Measurements from ENCODE around the gene PPP1R1B. TPM values are rescaled to one million over a fixed set of nuclear protein-coding genes. Genes with fewer than 3 reads are reported as not detected.

PPP1R1B gene
- total and polyA plus RNA-seq, 9 of the 15 experiments (the other 6 are each of a cell fraction or from before 2014, with no cell fraction given): 0.07 to 0.18 (median 0.10) TPM; not detected in 4

- POLR2A ChIA-PET: interaction anchor here (0.6 kb wide), 1 partner anchor 682 kb away, joined by 4 read pairs; no protein-coding TSS in a partner anchor
- Histone ChIP-seq H3K27me3 (ENCODE audit: control insufficient read depth in 2 of 2, insufficient read depth in 2 of 2, low read length in 2 of 2) (peaks cover 32 to 49% of the 10 kb centered on the region in 2 experiments), H3K79me2 (ENCODE audit: control insufficient read depth, insufficient read depth, low read length) (no peaks in the 10 kb centered on the region), H3K4me2 (ENCODE audit: insufficient read depth, low read length) (no peak overlapping the region), H3K27ac (ENCODE audit: extremely low read depth, low read depth, low read length) (no peak overlapping the region), H3K36me3 (ENCODE audit: control insufficient read depth, insufficient read depth, low read length) (no peaks in the 10 kb centered on the region), H2AFZ (ENCODE audit: low read depth, low read length) (no peak overlapping the region), H3K9me1 (ENCODE audit: control insufficient read depth, insufficient read depth, low read length) (no peaks in the 10 kb centered on the region), H3K9me3 (replicated peaks; ENCODE audit: control insufficient read depth, insufficient read depth, low read depth, low read length) (no peaks in the 10 kb centered on the region), H3K4me1 (replicated peaks in 1 of 2; ENCODE audit: control insufficient read depth in 2 of 2, insufficient read depth in 2 of 2, low read length in 2 of 2) (peaks cover 4 to 43% of the 10 kb centered on the region in 2 experiments; a peak in 3 of 5 replicates), H4K20me1 (replicated peaks; ENCODE audit: control insufficient read depth, insufficient read depth, low read length) (peaks cover 9% of the 10 kb centered on the region; the same call in 1 of the 2 replicates), H3K4me3 (no peak overlapping the region), H3K9ac (ENCODE audit: insufficient read depth in 1 of 2, low read depth in 2 of 2, low read length in 2 of 2) (no peak overlapping the region)
- intact Hi-C loops (cut with micrococcal nuclease): no loop called here
- DNase-seq (ENCODE audit: extremely low read depth in 1 of 4, low spot score in 3 of 4): no peak
- in situ Hi-C loops (cut with MboI): no loop called here
- TF ChIP-seq HOXB6 (CRISPR knock-in tag; IDR thresholded peaks at IDR 0.05; ENCODE audit: borderline replicate concordance) (no peak), HEY1 (CRISPR knock-in tag; IDR thresholded peaks at IDR 0.05; ENCODE audit: borderline replicate concordance) (no peak), RBM22 (IDR thresholded peaks at IDR 0.05; ENCODE audit: low read depth, low read length, poor library complexity, severe bottlenecking) (no peak), MEF2D (tag; conservative IDR thresholded peaks at IDR 0.05; ENCODE audit: low read depth) (no peak), SP2 (IDR thresholded peaks at IDR 0.05; ENCODE audit: extremely low read depth, low read depth, low read length, poor library complexity, severe bottlenecking) (no peak), ZNF551 (CRISPR knock-in tag; IDR thresholded peaks at IDR 0.05) (no peak), SIN3A (IDR thresholded peaks at IDR 0.05; ENCODE audit: borderline replicate concordance in 2 of 2, control insufficient read depth in 1 of 2, low read depth in 2 of 2, low read length in 2 of 2) (no peak), ZFX (CRISPR knock-in tag; IDR thresholded peaks at IDR 0.05) (no peak), E2F3 (CRISPR knock-in tag; IDR thresholded peaks at IDR 0.05) (no peak), SMC3 (conservative IDR thresholded peaks at IDR 0.05; ENCODE audit: insufficient read depth, low read depth, low read length) (no peak), PRMT5 (CRISPR knock-in tag; IDR thresholded peaks at IDR 0.05) (no peak), TAF7 (tag; IDR thresholded peaks at IDR 0.05) (no peak), ERF (CRISPR knock-in tag; IDR thresholded peaks at IDR 0.05) (no peak), ZNF696 (CRISPR knock-in tag; conservative IDR thresholded peaks at IDR 0.05) (no peak), ELF4 (CRISPR knock-in tag; IDR thresholded peaks at IDR 0.05) (no peak)
- TF ChIP-seq, protein P1, sequence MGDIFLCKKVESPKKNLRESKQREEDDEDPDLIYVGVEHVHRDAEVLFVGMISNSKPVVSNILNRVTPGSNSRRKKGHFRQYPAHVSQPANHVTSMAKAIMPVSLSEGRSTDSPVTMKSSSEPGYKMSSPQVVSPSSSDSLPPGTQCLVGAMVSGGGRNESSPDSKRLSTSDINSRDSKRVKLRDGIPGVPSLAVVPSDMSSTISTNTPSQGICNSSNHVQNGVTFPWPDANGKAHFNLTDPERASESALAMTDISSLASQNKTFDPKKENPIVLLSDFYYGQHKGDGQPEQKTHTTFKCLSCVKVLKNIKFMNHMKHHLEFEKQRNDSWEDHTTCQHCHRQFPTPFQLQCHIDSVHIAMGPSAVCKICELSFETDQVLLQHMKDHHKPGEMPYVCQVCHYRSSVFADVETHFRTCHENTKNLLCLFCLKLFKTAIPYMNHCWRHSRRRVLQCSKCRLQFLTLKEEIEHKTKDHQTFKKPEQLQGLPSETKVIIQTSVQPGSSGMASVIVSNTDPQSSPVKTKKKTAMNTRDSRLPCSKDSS (IDR thresholded peaks at IDR 0.05; ENCODE audit: low read depth, partially characterized antibody): no peak
- TF ChIP-seq, protein P2, sequence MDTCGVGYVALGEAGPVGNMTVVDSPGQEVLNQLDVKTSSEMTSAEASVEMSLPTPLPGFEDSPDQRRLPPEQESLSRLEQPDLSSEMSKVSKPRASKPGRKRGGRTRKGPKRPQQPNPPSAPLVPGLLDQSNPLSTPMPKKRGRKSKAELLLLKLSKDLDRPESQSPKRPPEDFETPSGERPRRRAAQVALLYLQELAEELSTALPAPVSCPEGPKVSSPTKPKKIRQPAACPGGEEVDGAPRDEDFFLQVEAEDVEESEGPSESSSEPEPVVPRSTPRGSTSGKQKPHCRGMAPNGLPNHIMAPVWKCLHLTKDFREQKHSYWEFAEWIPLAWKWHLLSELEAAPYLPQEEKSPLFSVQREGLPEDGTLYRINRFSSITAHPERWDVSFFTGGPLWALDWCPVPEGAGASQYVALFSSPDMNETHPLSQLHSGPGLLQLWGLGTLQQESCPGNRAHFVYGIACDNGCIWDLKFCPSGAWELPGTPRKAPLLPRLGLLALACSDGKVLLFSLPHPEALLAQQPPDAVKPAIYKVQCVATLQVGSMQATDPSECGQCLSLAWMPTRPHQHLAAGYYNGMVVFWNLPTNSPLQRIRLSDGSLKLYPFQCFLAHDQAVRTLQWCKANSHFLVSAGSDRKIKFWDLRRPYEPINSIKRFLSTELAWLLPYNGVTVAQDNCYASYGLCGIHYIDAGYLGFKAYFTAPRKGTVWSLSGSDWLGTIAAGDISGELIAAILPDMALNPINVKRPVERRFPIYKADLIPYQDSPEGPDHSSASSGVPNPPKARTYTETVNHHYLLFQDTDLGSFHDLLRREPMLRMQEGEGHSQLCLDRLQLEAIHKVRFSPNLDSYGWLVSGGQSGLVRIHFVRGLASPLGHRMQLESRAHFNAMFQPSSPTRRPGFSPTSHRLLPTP (IDR thresholded peaks at IDR 0.05; ENCODE audit: borderline replicate concordance, extremely low read depth, insufficient read length): no peak
- FAIRE-seq: no peak
- BruUV-seq (replicated peaks): no TSS peak
- WGBS (ENCODE audit: insufficient coverage, low coverage, missing lambda C conversion rate): 5% methylated on average over 22 of the region's 66 CpGs
- CTCF ChIA-PET (ENCODE audit: low intra/inter-chr PET ratio): no interaction called here
- no peak for ATAC-seq
Observed at GRCh38 chr17:39606434-39607056, 20.2 kb upstream of the PPP1R1B start.
